Stimulated activated CD4-positive, alpha-beta T cell treated with anti-CD3 and anti-CD28 coated beads, TNF-alpha, amount 100 ng/mL, for 4 hours (primary cell): ENCODE measurements around the gene TOMM7.
"Not testable (repeated sequence)": the region's sequence is repeated elsewhere in the genome, so short reads cannot be mapped to it uniquely, and the experiment has no call there.

Experiments used
- DNase-seq, 3 experiments: peaks; one replicate each; pipeline ENCODE4 v3.0.0-alpha.2; 2020; ENCODE audit warnings: low read depth in 3 of 3

Gene TOMM7

DNA sequence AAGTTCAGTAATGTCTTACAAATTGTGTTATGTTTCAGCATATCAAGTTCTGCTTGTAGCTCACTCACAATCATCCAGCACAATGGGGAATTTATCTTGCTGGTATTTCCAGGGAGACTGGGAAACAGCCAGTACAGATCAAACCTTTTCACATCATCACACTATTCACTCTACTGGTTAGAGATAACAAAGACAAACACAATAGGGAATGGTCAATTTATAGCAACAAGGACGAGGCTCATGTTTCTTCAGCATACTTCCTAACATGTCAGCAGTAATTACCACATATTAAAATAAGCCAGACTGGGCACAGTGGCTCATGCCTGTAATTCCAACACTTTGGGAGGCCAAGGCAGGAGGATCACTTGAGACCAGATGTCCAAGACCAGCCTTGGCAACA, 38.3 kb downstream of the TOMM7 start:
- DNase-seq: no peak

DNA sequence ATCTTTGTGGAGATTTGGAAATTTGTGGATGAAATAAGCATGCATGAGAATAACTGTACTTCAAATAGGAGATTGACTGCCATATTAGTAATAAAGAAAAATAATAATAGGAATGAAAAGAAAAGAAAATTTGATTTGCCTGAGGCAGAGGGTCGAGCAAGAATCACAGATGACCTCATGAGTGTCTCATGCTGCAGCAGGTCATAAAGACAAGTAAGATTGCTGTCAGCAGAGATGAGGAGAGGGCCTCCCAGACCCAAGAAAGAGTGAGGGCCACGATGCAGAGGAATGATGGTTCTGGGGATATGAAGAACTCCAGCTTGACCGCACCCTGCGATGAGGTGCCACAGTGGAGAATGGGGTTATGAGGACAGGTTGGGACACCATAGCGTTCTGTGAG, 39.2 kb downstream of the TOMM7 start:
- no peak for DNase-seq

DNA sequence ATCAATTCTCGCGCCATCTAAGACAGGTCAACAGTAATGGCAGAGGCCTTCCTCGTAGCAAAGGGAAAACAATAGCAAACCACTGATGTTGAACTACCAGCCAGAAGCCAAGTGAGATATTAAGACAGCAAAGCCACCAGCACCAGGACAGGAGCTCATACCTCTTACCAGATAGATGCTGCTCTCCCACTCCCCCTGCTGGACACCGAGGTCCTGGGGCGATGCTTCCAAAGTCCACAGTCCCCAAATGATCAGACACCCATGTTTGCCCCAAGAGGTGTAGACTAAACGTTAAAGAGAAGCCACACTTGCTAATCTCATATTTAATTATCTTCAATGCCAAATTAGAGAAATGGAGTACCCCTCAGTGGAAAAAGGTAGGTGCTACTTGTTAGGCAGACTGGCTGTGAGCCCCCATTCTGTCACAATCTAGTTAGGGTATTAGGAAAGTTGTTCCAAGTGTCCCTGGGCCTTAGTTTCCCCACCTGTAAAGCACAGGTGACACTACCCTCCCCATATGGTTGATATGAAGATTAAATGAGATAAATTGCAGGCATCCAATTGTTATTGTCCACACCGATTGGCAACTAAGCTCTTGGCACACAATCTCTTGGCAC, 39.9 kb downstream of the TOMM7 start:
- peak; percentile 39 to 64 (median 48) for DNase-seq

DNA sequence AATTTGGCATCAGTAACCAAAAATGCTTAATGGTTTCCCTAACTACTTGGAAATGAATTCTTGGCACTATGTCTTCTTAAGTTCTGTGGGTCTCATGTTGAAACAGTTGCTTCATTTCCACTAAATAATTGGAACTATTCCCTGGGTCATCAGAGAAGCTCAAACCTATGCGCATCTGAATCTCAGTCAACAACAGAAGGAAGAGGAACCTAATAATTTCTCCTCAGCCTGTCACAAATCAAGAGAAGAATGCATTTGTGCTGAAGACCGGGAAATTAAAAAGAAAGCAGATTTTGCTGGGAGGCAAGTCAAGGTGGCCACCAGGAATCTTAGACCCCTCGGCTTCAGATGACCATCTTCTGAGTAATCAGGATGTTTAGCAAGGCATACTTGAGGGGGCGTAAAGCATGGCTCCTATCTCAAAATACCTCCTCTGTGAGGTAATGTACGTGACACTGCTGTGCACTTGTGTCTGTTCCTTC, 41.4 kb downstream of the TOMM7 start:
- no peak for DNase-seq

DNA sequence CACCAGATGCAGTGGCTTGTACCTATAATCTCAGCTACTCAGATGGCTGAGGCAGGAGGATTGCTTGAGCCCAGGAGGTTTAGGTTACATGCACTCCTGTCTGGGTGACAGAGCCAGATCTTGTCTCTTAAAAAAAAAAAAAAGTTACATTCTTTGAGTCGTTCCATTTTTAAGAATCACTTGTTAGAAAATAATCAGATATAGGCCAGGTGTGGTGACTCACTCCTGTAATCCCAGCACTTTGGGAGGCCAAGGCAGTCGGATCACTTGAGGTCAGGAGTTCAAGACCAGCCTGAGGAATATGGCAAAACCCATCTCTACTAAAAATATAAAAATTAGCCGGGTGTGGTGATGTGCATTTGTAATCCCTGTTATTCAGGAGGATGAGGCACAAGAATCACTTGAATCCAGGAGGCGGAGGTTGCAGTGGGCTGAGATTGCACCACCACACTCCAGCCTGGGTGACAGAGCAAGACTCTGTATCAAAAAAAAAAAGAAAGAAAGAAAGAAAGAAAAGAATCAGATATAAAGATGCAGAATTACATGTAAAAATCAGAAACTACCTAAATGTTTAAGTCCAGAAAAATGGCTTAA, 42.8 kb downstream of the TOMM7 start:
- not testable (repeated sequence) for DNase-seq

DNA sequence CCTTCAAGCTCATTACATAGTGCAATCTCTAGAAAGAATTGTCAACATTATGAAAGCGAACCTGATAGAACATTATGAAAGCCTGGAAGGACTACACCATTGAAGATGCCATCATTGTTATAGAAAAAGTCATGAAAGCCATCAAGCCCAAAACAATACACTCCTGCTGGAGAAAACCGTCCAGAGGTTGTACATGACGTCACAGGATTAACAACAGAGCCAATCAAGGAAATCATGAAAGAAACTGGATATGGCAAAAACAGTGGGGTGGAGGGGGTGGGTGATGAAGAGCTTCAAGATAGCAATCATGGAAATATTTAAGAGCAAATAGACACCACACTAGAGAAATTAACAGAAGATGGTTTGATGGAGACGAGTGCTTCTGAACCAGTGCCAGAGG, 45.7 kb downstream of the TOMM7 start:
- DNase-seq: no peak

DNA sequence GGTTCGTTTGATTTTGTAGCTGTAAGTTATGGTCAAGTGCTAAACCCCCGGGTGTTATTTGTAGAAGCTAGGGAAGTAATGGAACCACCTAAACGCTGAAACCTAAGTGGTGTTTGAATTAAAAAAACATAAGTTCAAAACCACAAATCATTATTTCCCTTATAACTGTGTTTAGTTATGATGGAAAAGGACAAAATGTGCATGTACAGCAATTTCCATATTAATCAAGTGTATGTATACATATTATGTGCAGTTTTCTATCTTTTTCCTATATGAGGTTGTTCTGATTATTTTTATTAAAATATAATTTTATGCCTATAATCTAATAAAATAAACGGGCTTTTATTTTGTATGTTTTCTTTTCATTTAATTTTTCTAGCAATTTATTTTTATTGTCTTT, 49.8 kb downstream of the TOMM7 start:
- no peak for DNase-seq

DNA sequence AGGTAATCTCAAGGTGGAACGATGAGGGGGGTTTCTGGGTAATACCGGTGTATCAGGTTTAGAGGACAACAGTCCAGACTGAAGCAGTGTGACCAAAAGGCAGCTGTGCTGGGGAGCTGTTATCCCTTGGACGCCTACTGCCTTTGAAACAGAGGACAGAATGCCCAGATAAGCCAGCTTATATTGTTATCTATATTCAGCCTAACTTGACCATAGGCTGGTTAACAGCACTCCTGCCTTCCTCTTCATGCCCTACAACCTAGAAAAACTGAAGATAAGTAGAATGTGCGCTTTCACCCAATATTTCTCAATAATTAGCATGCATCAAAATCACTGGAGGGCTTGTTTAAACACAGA, 50.8 kb downstream of the TOMM7 start:
- DNase-seq: no peak

DNA sequence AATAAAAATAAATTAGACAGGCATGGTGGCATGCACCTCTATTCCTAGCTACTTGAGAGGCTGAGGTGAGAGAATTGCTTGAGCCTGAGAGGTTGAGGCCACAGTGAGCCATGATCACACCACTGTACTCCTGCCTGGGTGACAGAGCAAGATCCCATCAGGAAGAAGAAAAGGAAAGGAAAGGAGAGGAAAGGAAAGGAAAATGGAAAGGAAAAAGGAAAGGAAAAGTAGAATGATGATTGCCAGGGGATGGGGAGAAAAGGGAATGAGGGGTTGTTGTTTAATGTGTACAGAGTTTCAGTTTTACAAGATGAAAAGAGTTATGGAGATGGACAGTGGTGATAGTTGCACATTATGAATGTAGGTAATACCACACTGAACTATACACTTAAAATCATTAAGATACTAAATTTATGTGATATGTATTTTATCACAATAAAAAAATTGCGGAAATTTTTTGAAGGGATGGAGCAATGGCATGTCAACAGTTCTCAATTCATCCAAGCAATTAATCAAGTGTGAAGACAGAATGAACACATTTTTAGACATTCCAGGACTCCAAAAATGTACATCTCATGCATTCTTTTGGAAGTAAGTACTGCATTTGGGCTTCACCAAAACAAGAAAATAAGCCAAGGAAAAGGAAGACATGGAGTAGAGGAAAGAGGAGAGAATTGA, 51.3 kb downstream of the TOMM7 start:
- DNase-seq: no peak

DNA sequence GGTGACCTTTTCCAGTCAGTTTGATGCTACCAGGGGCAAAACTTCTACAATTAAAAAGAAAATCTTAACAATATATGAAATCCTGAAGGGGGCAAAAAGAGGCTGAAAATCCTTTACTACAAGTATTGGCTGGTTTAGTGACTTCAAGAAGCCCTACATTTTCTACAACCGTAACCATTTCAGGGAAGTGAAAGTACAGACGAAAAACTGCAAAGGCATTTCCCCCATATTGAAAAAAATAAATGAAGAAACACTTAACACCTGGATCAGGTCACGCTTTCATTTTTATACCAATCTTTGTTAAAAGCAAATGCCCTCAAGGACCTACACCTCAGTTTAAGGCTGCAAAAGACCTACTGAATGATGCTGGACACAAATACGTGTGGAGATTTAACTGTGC, 57.0 kb downstream of the TOMM7 start:
- no peak for DNase-seq
